SK-N-SH (cell line): ENCODE results near the gene DOK3. TPM values are rescaled to one million over a fixed set of nuclear protein-coding genes. Genes with fewer than 3 reads are reported as not detected.
"Not testable (repeated sequence)": the region's sequence is repeated elsewhere in the genome, so short reads cannot be mapped to it uniquely, and the experiment has no call there.

Experiments used
- CTCF ChIA-PET: fragments of 300-600, 350-600 bp; formaldehyde crosslinking; extraction: SDS; loops from one replicate; lab custom pipeline; 2021; lab: Yijun Ruan, JAX
- POLR2A ChIA-PET: fragments of 350-600 bp; sonication (Branson Sonifier 250); formaldehyde crosslinking; extraction: SDS; loops from one replicate; lab custom pipeline; 2020; ENCODE audit warnings: antibody characterized with exemption, inconsistent platforms; lab: Yijun Ruan, JAX
- DNase-seq: peaks from one replicate; pipeline ENCODE4 v3.0.0; 2012
- H2AFZ ChIP-seq: fragments of 200-600 bp; sonication (generic); 2 replicates; pipeline ENCODE4 v1.8.1; 2016; ENCODE audit warnings: antibody characterized with exemption, mild to moderate bottlenecking, low read depth
- H3F3A ChIP-seq: fragments of 200-600 bp; sonication (generic); replicated peaks from 2 replicates; pipeline ENCODE3; 2016; ENCODE audit warnings: antibody characterized with exemption, mild to moderate bottlenecking; ENCODE audit not compliant: insufficient read depth
- H3K27ac ChIP-seq, 2 experiments: fragments of 200-500 bp in 1 of 2; fragments of 200-600 bp in 1 of 2; sonication (Bioruptor generic) in 1 of 2; sonication (generic), shearing (Covaris generic) in 1 of 2; 2 replicates each; pipeline versions ENCODE4 v1.5.1 to v1.6.1; 2014 to 2016; ENCODE audit warnings: low read depth in 2 of 2, inconsistent platforms in 1 of 2, low read length in 1 of 2, mild to moderate bottlenecking in 1 of 2, mixed read lengths in 1 of 2
- H3K27me3 ChIP-seq: fragments of 200-600 bp; sonication (generic), shearing (Covaris generic); 2 replicates; pipeline ENCODE4 v1.6.1; 2016; ENCODE audit warnings: mixed run types; ENCODE audit not compliant: insufficient read depth
- H3K36me3 ChIP-seq, 2 experiments: fragments of 200-500 bp in 1 of 2; fragments of 200-600 bp in 1 of 2; sonication (Bioruptor generic) in 1 of 2; sonication (generic) in 1 of 2; replicated peaks in 1 of 2; 2 replicates each; pipeline versions ENCODE3 to v1.5.1; 2014 to 2016; ENCODE audit warnings: low read length in 1 of 2, mild to moderate bottlenecking in 1 of 2; ENCODE audit not compliant: insufficient read depth in 2 of 2, control insufficient read depth in 1 of 2
- H3K4me1 ChIP-seq, 2 experiments: fragments of 200-500 bp in 1 of 2; fragments of 200-600 bp in 1 of 2; sonication (Bioruptor generic) in 1 of 2; sonication (generic), shearing (Covaris generic) in 1 of 2; 2 replicates each; pipeline versions ENCODE4 v1.5.1 to v1.6.1; 2014 to 2016; ENCODE audit warnings: low read depth in 1 of 2, low read length in 1 of 2, mixed run types in 1 of 2; ENCODE audit not compliant: insufficient read depth in 2 of 2, control insufficient read depth in 1 of 2
- H3K4me2 ChIP-seq: fragments of 200-600 bp; sonication (generic), shearing (Covaris generic); 2 replicates; pipeline ENCODE4 v1.6.1; 2017; ENCODE audit warnings: mixed run types
- H3K4me3 ChIP-seq, 2 experiments: fragments of 200-500 bp in 1 of 2; fragments of 200-600 bp in 1 of 2; sonication (Bioruptor generic) in 1 of 2; sonication (generic), shearing (Covaris generic) in 1 of 2; 2 replicates each; pipeline versions ENCODE4 v1.5.1 to v1.8.1; 2014 to 2016; ENCODE audit warnings: low read depth in 2 of 2, inconsistent platforms in 1 of 2, low read length in 1 of 2, mild to moderate bottlenecking in 1 of 2, mixed read lengths in 1 of 2, moderate library complexity in 1 of 2
- H3K79me2 ChIP-seq: fragments of 200-600 bp; sonication (generic); 2 replicates; pipeline ENCODE4 v1.8.1; 2017; ENCODE audit warnings: mild to moderate bottlenecking; ENCODE audit not compliant: insufficient read depth
- H3K9ac ChIP-seq: fragments of 200-600 bp; sonication (generic); 2 replicates; pipeline ENCODE4 v1.6.1; 2017; ENCODE audit warnings: mixed run types
- H3K9me2 ChIP-seq: fragments of 200-600 bp; sonication (generic); 2 replicates; pipeline ENCODE4 v1.6.1; 2017; ENCODE audit warnings: mixed run types
- H3K9me3 ChIP-seq: fragments of 200-600 bp; sonication (generic); 2 replicates; pipeline ENCODE4 v1.6.1; 2017; ENCODE audit warnings: mixed run types, mild to moderate bottlenecking, moderate library complexity
- H4K20me1 ChIP-seq: fragments of 200-600 bp; sonication (generic); 2 replicates; pipeline ENCODE4 v1.6.1; 2017; ENCODE audit warnings: mild to moderate bottlenecking, mixed run types; ENCODE audit not compliant: insufficient read depth
- CHD2 ChIP-seq: fragments of 150-350 bp; IDR thresholded peaks from 2 replicates; pipeline ENCODE4 v1.6.1; 2018; ENCODE audit warnings: low read length; ENCODE audit not compliant: partially characterized antibody
- EP300 ChIP-seq, 2 experiments: IDR thresholded peaks; 2 replicates each; pipeline versions ENCODE4 v1.4.0 to v1.6.1; 2012; ENCODE audit warnings: borderline replicate concordance in 1 of 2, low read depth in 1 of 2, low read length in 1 of 2
- FOXJ3 ChIP-seq: sonication (generic); formaldehyde crosslinking; IDR thresholded peaks from 2 replicates; pipeline ENCODE4 v1.5.1; 2020; ENCODE audit warnings: mild to moderate bottlenecking, missing genetic modification reagents
- GABPA ChIP-seq: IDR thresholded peaks from 2 replicates; pipeline ENCODE4 v1.4.0; 2012; ENCODE audit warnings: low read depth, mild to moderate bottlenecking
- MEF2A ChIP-seq: IDR thresholded peaks from 2 replicates; pipeline ENCODE4 v1.4.0; 2012; ENCODE audit warnings: low read depth, borderline replicate concordance
- POLR2AphosphoS5 ChIP-seq: IDR thresholded peaks from 2 replicates; pipeline ENCODE4 v1.6.1; 2012; ENCODE audit warnings: low read depth, low read length
- TEAD4 ChIP-seq: IDR thresholded peaks from 2 replicates; pipeline ENCODE4 v1.4.0; 2012; ENCODE audit warnings: mild to moderate bottlenecking, borderline replicate concordance; ENCODE audit not compliant: insufficient read depth
- WGBS: methylation state at CpG from one replicate; pipeline ENCODE4 v1.1.6; 2017; ENCODE audit warnings: low lambda C conversion rate; 5-methylcytosine and 5-hydroxymethylcytosine counted together
- polyA plus RNA-seq, 3 experiments: library from polyadenylated mRNA; depleted of rRNA; stranded (reverse); fragments of >200 nt; gene quantifications; 2 replicates each; pipeline ENCODE4 v1.2.3, GENCODE V29; 2012
- TF ChIP-seq, protein P1 (sequence below): IDR thresholded peaks from 2 replicates; pipeline ENCODE4 v1.4.0; 2012; ENCODE audit warnings: low read depth, borderline replicate concordance
- TF ChIP-seq, protein P2 (sequence below): IDR thresholded peaks from 2 replicates; pipeline ENCODE4 v1.4.0; 2012; ENCODE audit warnings: low read depth, borderline replicate concordance
- TF ChIP-seq, protein P3 (sequence below): IDR thresholded peaks from 2 replicates; pipeline ENCODE4; 2012
- TF ChIP-seq, protein P4 (sequence below): fragments of 150-350 bp; IDR thresholded peaks from 2 replicates; pipeline ENCODE4 v1.6.1; 2016; ENCODE audit warnings: mild to moderate bottlenecking, low read depth, low read length
- TF ChIP-seq, protein P5 (sequence below): IDR thresholded peaks from 2 replicates; pipeline ENCODE4 v1.6.1; 2012; ENCODE audit warnings: mild to moderate bottlenecking, low read depth, low read length, moderate library complexity

The DOK3 gene
- polyA plus RNA-seq, 1 of the 3 experiments (the other 2 are of a cell fraction): 2.2 TPM

DNA sequence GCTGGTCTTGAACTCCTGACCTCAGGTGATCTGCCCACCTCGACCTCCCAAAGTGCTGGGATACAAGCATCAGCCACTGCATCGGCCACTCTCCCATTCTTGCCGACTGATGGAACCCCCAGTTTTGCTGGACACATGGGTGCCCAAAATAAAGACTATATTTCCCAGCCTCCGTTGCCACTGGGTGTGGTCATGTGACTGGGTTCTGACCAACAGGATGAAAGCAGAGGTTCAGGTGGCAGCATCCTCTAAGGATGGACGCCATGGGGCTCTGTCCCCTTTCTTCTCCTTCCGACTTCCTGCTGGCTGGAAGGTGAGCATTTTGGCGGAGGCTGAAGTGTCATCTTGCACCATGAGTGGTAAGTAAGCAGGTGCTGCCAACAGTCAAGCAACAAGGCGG lies 22.5 kb downstream of the DOK3 start (continued):
- TF ChIP-seq, protein P1, sequence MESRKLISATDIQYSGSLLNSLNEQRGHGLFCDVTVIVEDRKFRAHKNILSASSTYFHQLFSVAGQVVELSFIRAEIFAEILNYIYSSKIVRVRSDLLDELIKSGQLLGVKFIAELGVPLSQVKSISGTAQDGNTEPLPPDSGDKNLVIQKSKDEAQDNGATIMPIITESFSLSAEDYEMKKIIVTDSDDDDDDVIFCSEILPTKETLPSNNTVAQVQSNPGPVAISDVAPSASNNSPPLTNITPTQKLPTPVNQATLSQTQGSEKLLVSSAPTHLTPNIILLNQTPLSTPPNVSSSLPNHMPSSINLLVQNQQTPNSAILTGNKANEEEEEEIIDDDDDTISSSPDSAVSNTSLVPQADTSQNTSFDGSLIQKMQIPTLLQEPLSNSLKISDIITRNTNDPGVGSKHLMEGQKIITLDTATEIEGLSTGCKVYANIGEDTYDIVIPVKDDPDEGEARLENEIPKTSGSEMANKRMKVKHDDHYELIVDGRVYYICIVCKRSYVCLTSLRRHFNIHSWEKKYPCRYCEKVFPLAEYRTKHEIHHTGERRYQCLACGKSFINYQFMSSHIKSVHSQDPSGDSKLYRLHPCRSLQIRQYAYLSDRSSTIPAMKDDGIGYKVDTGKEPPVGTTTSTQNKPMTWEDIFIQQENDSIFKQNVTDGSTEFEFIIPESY: no peak
- no peak for TF ChIP-seq CHD2
- 0 out of 2 replicates have a peak, but pooled peaks have one; percentile 15 for TF ChIP-seq POLR2AphosphoS5
- TF ChIP-seq, protein P2, sequence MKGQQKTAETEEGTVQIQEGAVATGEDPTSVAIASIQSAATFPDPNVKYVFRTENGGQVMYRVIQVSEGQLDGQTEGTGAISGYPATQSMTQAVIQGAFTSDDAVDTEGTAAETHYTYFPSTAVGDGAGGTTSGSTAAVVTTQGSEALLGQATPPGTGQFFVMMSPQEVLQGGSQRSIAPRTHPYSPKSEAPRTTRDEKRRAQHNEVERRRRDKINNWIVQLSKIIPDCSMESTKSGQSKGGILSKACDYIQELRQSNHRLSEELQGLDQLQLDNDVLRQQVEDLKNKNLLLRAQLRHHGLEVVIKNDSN: 0 out of 2 replicates have a peak, but pooled peaks have one; percentile 46
- no peak for TF ChIP-seq FOXJ3
- TF ChIP-seq, protein P3, sequence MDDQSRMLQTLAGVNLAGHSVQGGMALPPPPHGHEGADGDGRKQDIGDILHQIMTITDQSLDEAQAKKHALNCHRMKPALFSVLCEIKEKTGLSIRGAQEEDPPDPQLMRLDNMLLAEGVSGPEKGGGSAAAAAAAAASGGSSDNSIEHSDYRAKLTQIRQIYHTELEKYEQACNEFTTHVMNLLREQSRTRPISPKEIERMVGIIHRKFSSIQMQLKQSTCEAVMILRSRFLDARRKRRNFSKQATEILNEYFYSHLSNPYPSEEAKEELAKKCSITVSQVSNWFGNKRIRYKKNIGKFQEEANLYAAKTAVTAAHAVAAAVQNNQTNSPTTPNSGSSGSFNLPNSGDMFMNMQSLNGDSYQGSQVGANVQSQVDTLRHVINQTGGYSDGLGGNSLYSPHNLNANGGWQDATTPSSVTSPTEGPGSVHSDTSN: no peak

DNA sequence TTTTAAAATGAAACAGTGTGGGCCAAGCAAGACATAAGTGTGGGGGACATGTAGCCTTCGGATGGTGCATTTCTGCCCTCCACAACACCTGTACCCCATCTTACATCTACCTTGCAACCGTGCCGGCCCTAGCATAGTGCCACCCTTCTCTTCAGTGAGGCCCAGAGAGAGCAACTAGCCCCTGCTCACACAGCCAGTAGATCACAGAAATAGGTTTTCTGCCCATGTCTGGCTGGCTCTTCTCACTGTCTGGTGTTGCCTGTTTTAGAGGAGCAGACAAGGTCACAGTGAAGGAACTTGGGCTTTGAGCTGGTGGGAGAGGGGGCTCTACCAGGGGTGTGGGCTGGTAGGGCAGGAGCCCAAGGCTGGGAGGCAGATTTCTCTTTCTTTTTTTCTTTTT lies 23.4 kb downstream of the DOK3 start:
- CTCF ChIA-PET: interaction anchor here (0.7 to 20.3 kb wide), 4 partner anchors 9 to 96 kb away, joined by 3 to 201 read pairs (median 6); partner anchors contain the start of gene PDLIM7
- Histone ChIP-seq H3K79me2 (peaks cover 20% of the 10 kb centered on the region; the same call in 1 of the 2 replicates), H3K27ac (no peak overlapping the region), H3F3A (peaks cover 58% of the 10 kb centered on the region), H3K4me1 (peaks cover 0 to 36% of the 10 kb centered on the region in 2 experiments; a peak in 1 of 4 replicates), H3K36me3 (peaks cover 52 to 58% of the 10 kb centered on the region in 2 experiments), H3K27me3 (no peaks in the 10 kb centered on the region), H3K9ac (no peak overlapping the region), H4K20me1 (peaks cover 58% of the 10 kb centered on the region), H3K4me3 (no peak overlapping the region)
- 98% methylated on average over 3 of the region's 3 CpGs for WGBS
- no peak for DNase-seq
- peak; percentile 29; the same call in 1 of the 2 replicates for TF ChIP-seq POLR2AphosphoS5
- TF ChIP-seq EP300 (IDR thresholded peaks at IDR 0.05; ENCODE audit: borderline replicate concordance in 1 of 2, low read depth in 1 of 2, low read length in 1 of 2): no peak
- TF ChIP-seq, protein P4, sequence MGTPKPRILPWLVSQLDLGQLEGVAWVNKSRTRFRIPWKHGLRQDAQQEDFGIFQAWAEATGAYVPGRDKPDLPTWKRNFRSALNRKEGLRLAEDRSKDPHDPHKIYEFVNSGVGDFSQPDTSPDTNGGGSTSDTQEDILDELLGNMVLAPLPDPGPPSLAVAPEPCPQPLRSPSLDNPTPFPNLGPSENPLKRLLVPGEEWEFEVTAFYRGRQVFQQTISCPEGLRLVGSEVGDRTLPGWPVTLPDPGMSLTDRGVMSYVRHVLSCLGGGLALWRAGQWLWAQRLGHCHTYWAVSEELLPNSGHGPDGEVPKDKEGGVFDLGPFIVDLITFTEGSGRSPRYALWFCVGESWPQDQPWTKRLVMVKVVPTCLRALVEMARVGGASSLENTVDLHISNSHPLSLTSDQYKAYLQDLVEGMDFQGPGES: no peak
- no peak for TF ChIP-seq GABPA
- no peak for TF ChIP-seq MEF2A
- TF ChIP-seq, protein P5, sequence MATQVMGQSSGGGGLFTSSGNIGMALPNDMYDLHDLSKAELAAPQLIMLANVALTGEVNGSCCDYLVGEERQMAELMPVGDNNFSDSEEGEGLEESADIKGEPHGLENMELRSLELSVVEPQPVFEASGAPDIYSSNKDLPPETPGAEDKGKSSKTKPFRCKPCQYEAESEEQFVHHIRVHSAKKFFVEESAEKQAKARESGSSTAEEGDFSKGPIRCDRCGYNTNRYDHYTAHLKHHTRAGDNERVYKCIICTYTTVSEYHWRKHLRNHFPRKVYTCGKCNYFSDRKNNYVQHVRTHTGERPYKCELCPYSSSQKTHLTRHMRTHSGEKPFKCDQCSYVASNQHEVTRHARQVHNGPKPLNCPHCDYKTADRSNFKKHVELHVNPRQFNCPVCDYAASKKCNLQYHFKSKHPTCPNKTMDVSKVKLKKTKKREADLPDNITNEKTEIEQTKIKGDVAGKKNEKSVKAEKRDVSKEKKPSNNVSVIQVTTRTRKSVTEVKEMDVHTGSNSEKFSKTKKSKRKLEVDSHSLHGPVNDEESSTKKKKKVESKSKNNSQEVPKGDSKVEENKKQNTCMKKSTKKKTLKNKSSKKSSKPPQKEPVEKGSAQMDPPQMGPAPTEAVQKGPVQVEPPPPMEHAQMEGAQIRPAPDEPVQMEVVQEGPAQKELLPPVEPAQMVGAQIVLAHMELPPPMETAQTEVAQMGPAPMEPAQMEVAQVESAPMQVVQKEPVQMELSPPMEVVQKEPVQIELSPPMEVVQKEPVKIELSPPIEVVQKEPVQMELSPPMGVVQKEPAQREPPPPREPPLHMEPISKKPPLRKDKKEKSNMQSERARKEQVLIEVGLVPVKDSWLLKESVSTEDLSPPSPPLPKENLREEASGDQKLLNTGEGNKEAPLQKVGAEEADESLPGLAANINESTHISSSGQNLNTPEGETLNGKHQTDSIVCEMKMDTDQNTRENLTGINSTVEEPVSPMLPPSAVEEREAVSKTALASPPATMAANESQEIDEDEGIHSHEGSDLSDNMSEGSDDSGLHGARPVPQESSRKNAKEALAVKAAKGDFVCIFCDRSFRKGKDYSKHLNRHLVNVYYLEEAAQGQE: no peak
- no peak for TF ChIP-seq TEAD4
- TF ChIP-seq, all 33 proteins: peak for 1
- no peak overlapping the region for H3K4me2 ChIP-seq
- H2AFZ ChIP-seq: no peak overlapping the region
- POLR2A ChIA-PET: no interaction called here
- H3K9me3 ChIP-seq: no peaks in the 10 kb centered on the region
- H3K9me2 ChIP-seq: no peaks in the 10 kb centered on the region

DNA sequence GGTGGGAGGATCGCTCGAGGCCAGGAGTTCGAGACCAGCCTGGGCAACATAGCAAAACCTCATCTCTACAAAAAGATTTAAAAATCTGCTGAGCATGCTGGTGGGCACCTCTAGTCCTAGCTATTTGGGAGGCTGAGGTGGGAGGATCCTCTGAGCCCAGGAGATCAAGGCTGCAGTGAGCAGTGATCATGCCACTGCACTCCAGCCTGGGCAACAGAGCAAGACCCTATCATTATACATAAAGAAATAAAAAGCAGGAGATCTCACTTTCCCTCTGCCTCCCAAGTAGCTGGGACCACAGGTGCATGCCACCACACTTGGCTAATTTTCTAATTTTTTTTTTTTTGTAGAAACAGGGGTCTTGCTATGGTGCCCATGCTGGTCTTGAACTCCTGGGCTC lies 23.9 kb downstream of the DOK3 start:
- DNase-seq, POLR2A ChIA-PET, H3K27me3 ChIP-seq, H2AFZ ChIP-seq, H3K9me3 ChIP-seq, H3K9me2 ChIP-seq, H3K9ac ChIP-seq, H3K4me3 ChIP-seq, H3K4me2 ChIP-seq: not testable (repeated sequence)
- 90% methylated on average over 3 of the region's 3 CpGs for WGBS
- H3K36me3 ChIP-seq: peaks cover 47 to 54% of the 10 kb centered on the region in 2 experiments
- H3K27ac ChIP-seq: 0 out of 4 replicates have a peak overlapping the region, but pooled peaks of 1 of the 2 experiments have one; percentile 30
- peaks cover 0 to 38% of the 10 kb centered on the region in 2 experiments; a peak in 1 of 4 replicates for H3K4me1 ChIP-seq
- H3F3A ChIP-seq: peaks cover 61% of the 10 kb centered on the region
- CTCF ChIA-PET: interaction anchor here (0.7 to 20.3 kb wide), 3 partner anchors 9 to 31 kb away, joined by 3 to 201 read pairs (median 10); partner anchors contain the start of gene PDLIM7
- peaks cover 53% of the 10 kb centered on the region for H4K20me1 ChIP-seq
- H3K79me2 ChIP-seq: peaks cover 15% of the 10 kb centered on the region; the same call in 1 of the 2 replicates
